HG03565 (cell line): ENCODE measurements around the gene SDR39U1.

Source experiments
- ATAC-seq: cut with Tn5 transposase; IDR thresholded peaks from one replicate; pipeline ENCODE4 v1.9.1; 2021; ENCODE audit warnings: mild to moderate bottlenecking, moderate library complexity; ENCODE audit not compliant: unreplicated experiment

Gene SDR39U1

GRCh38 chr14:24430143-24430681 lies 12.4 kb downstream of the SDR39U1 start:
- peak; percentile 33 for ATAC-seq

- ATAC-seq: peak; percentile 79
Measured at GRCh38 chr14:24429395-24430142, 13.0 kb downstream of the SDR39U1 start, which contains the start of the genes CBLN3 and KHNYN. Gene CBLN3, minus strand, starts transcription at chr14:24429668. Its CDS starts 614 bp downstream, at chr14:24429054. Gene KHNYN, plus strand, starts transcription at chr14:24429954. Its CDS starts 777 bp downstream, at chr14:24430731.

GRCh38 chr14:24428628-24429394 lies 13.8 kb downstream of the SDR39U1 start:
- ATAC-seq: no peak

GRCh38 chr14:24427537-24428508 lies 14.8 kb downstream of the SDR39U1 start:
- no peak for ATAC-seq

GRCh38 chr14:24426912-24427536 lies 15.6 kb downstream of the SDR39U1 start:
- ATAC-seq: no peak

GRCh38 chr14:24426150-24426911 lies 16.2 kb downstream of the SDR39U1 start:
- ATAC-seq: no peak

- no peak for ATAC-seq
Measured at GRCh38 chr14:24425704-24426103, 16.9 kb downstream of the SDR39U1 start.

- ATAC-seq: no peak
Measured at GRCh38 chr14:24422694-24423601, 19.6 kb downstream of the SDR39U1 start.

- ATAC-seq: no peak
Measured at GRCh38 chr14:24422261-24422660, 20.3 kb downstream of the SDR39U1 start.

GRCh38 chr14:24418492-24418873 lies 24.1 kb downstream of the SDR39U1 start:
- no peak for ATAC-seq

GRCh38 chr14:24417832-24418491 lies 24.6 kb downstream of the SDR39U1 start:
- ATAC-seq: no peak

- no peak for ATAC-seq
Measured at GRCh38 chr14:24416932-24417619, 25.5 kb downstream of the SDR39U1 start.

- ATAC-seq: no peak
Measured at GRCh38 chr14:24416254-24416931, 26.2 kb downstream of the SDR39U1 start.

GRCh38 chr14:24415421-24416253 lies 26.9 kb downstream of the SDR39U1 start:
- ATAC-seq: no peak

- no peak for ATAC-seq
Measured at GRCh38 chr14:24414732-24415420, 27.7 kb downstream of the SDR39U1 start.
